GM23338 (cell line): ENCODE measurements around the gene CAMSAP3.

Experiments used
- CREB1 ChIP-seq: fragments of 250-450 bp; sonication (Bioruptor Pico); IDR thresholded peaks from 2 replicates; pipeline ENCODE4 v1.5.0; 2020; ENCODE audit warnings: low read depth, mild to moderate bottlenecking, moderate library complexity
- CTCF ChIP-seq, 2 experiments: fragments of 200-600 bp in 1 of 2; sonication (generic) in 1 of 2; conservative IDR thresholded peaks; 2 replicates each; pipeline versions ENCODE4 v1.5.1 to v1.6.1; 2016 to 2017; ENCODE audit warnings: antibody characterized with exemption in 2 of 2, low read depth in 2 of 2, mild to moderate bottlenecking in 2 of 2, moderate library complexity in 1 of 2
- EZH2 ChIP-seq: fragments of 200-600 bp; sonication (generic); IDR thresholded peaks from one replicate; pipeline ENCODE4 v1.8.0; 2017; ENCODE audit warnings: antibody characterized with exemption, mild to moderate bottlenecking, low read depth; ENCODE audit not compliant: unreplicated experiment
- EZH2phosphoT487 ChIP-seq: fragments of 200-600 bp; sonication (generic); IDR thresholded peaks from one replicate; pipeline ENCODE4 v1.8.1; 2018; ENCODE audit warnings: antibody characterized with exemption; ENCODE audit not compliant: unreplicated experiment
- JUNB ChIP-seq: IDR thresholded peaks from one replicate; pipeline ENCODE4 v1.6.1; 2016; ENCODE audit warnings: antibody characterized with exemption; ENCODE audit not compliant: unreplicated experiment
- NANOG ChIP-seq: IDR thresholded peaks from 2 replicates; pipeline ENCODE4 v1.6.1; 2016; ENCODE audit warnings: antibody characterized with exemption, borderline replicate concordance
- POLR2AphosphoS5 ChIP-seq: IDR thresholded peaks from 2 replicates; pipeline ENCODE4 v1.6.1; 2016; ENCODE audit warnings: antibody characterized with exemption, low read depth
- REST ChIP-seq: IDR thresholded peaks from one replicate; pipeline ENCODE4 v1.6.1; 2018; ENCODE audit warnings: antibody characterized with exemption; ENCODE audit not compliant: unreplicated experiment
- STAT1 ChIP-seq: IDR thresholded peaks from one replicate; pipeline ENCODE4 v1.6.1; 2016; ENCODE audit warnings: antibody characterized with exemption; ENCODE audit not compliant: unreplicated experiment
- ZNF331 ChIP-seq: fragments of 250-450 bp; sonication (Bioruptor Pico); IDR thresholded peaks from 2 replicates; pipeline ENCODE4 v1.5.0; 2020; ENCODE audit warnings: low read depth, mild to moderate bottlenecking, moderate library complexity

GRCh38 chr19:7635670-7636069 is 40.0 kb downstream of the CAMSAP3 start:
- no peak for TF ChIP-seq POLR2AphosphoS5
- TF ChIP-seq CTCF (conservative IDR thresholded peaks at IDR 0.05; ENCODE audit: low read depth in 2 of 2) = no peak
- TF ChIP-seq JUNB = no peak
- TF ChIP-seq EZH2 = no peak
- no peak for TF ChIP-seq REST
- TF ChIP-seq ZNF331 = no peak
- TF ChIP-seq CREB1 = no peak
- TF ChIP-seq EZH2phosphoT487 = no peak
- no peak for TF ChIP-seq NANOG
- no peak for TF ChIP-seq STAT1
